GM18502 (cell line): ENCODE results near the gene APOD.
"Not testable (repeated sequence)": the region's sequence is repeated elsewhere in the genome, so short reads cannot be mapped to it uniquely, and the experiment has no call there.

ENCODE experiments used
- ATAC-seq: cut with Tn5 transposase; IDR thresholded peaks from one replicate; pipeline ENCODE4 v1.9.1; 2021; ENCODE audit warnings: mild to moderate bottlenecking; ENCODE audit not compliant: unreplicated experiment, poor library complexity

Gene APOD

GRCh38 chr3:195591220-195591619 is 7.5 kb upstream of the APOD start:
- no peak for ATAC-seq

DNA sequence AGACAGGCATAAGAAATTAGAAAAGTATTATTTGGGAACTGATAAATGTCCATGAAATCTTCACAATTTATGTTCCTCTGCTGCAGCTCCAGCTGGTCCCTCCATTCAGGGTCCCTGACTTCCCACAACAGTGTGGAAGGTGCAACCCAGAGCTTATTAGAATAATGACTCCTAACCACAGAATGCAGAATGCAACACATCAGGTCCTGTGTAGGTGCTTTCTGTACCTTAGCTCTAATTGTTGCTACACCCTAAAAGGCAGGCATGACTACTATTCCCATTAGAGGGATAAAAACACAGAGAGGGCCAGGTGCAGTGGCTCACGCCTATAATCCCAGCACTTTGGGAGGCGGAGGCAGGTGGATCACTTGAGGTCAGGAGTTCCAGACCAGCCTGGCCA is 6.6 kb upstream of the APOD start:
- ATAC-seq, result not testable (repeated sequence)

DNA sequence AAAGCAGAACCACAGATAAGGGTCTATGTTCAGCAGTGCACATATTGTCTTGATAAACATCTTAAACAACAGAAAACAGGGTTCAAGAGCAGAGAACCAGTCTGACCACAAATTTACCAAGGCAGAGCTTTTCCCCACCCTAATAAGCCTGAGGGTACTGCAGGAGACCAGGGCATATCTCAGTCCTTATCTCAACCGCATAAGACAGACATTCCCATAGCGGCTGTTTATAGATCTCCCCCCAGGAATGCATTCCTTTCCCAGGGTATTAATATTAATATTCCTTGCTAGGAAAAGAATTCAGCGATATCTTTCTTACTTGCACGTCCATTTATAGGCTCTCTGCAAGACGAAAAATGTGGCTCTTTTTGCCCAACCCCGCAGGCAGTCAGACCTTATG is 6.1 kb upstream of the APOD start:
- ATAC-seq, result not testable (repeated sequence)

GRCh38 chr3:195587824-195588223 is 4.1 kb upstream of the APOD start:
- no peak for ATAC-seq

GRCh38 chr3:195587406-195587805 is 3.7 kb upstream of the APOD start:
- no peak for ATAC-seq

DNA sequence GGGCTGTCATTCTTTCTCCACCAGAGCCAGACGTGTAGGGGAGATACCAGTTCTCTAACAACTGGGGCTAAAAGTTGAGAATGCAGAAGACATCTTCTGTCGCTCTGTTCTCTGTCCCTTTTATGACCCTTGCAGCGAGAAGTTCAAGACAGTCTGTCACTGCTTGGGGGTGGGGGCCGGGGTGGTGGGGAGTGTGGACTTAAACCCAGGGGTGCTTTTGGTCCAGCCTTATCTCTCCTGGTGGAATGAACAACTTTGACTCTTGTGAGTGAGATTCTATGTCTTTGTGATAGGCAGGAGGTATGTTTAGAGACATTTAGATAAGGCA is 767 bp upstream of the APOD start:
- ATAC-seq, result no peak

- no peak for ATAC-seq
Measured at GRCh38 chr3:195582947-195583346, 793 bp downstream of the APOD start.

DNA sequence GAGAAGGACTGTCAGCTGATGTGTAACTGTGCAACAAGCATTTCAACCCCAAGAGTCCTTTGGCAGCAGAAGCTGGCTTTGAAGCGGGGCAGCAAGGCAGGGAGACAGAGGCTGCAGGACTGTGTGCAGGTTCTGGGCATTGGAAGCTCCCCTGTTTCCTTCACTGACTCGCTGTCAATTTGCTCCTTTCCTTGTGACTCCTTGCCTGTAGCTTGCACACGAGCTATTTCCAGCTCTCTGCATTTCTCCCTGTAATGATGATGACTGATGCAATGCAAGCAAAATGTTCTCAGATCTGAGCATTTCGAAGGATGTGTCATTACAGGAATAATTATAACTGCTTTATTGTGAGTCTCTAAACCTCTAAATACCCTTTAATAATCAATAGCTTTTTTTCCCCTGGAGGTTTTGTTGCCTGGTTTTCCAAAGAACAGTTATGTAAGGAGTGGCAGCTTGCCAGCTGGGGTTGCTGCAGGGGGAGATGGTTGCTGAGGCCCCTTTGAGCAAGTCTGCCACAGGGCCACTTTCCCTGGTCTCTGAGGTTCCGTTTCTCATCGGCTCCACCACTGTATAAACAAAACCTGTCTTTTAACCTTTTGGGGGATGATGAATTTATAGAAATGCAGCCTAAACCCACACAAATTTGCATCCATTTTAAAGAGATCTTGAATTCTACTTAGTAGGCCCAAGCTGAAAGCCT is 2.8 kb downstream of the APOD start:
- no peak for ATAC-seq

GRCh38 chr3:195579281-195579680 is 4.5 kb downstream of the APOD start:
- ATAC-seq, result no peak

- ATAC-seq, result no peak
Measured at GRCh38 chr3:195578565-195578964, 5.2 kb downstream of the APOD start.

DNA sequence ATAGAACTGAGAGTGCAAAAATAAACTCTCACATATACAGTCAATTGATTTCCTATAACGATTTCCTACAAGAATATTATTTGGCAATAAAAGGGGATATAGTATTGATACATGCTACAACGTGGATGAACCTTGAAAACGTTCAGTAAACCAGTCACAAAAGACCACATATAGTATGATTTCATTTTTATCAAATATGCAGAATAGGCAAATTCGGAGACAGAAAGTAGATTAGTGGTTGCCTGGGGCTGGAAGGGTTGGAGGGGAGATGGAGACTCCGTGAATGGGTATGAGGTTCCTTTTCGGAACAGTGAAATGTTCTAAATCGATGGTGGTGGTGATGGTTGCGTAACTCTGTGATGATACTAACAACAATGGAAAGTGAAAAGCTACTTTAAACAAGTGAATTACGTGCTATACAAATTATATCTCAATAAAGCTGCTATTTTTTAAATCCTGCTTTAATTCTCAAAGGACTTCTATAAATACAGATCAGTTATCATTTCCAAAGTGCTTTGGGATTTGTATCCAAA is 6.0 kb downstream of the APOD start:
- no peak for ATAC-seq

- no peak for ATAC-seq
Measured at GRCh38 chr3:195574497-195575304, 9.0 kb downstream of the APOD start.

DNA sequence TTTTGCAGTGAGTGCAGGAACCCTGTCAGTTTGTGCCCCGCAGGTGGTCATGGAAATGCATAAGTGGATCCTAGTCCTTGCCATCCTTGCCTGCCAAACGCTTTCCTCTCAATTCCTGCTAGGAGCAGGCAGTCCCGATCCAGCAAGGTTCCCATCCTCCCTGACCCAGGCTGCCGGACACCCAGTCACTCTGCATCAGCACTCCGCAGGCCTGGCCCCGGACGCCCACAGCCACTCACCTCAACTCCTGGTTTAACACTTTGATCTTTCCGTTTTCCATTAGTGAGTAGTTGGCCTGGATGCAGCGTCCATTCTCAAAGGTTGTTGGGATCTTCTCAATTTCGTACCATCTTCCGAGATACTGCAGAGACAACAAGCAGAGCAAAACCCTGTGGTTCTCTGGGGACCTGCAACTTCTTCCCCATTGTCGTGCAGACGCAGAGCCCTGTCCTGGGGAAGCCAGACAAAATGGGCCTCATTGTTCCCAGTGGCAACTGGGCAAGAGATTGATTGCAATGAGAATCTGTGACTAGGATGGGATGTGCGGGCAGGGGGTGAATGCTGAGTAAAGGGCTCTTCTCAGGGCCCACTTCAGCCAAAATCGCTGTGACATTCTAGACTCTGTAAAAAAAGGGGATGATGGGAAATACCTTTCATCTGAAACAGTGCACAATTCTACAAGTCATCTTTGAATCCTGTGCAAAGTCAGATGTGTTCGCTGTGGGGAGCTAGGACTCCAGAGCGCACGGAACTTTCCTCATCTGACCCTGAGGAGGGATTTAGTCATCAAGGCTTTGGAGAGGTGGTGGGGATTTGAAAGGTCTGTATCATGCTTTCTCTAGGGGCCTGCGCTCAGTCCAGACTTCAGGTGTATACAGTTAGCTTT is 9.9 kb downstream of the APOD start:
- no peak for ATAC-seq

- no peak for ATAC-seq
Measured at GRCh38 chr3:195571361-195571760, 12.4 kb downstream of the APOD start.

- no peak for ATAC-seq
Measured at GRCh38 chr3:195570912-195571311, 12.8 kb downstream of the APOD start.

GRCh38 chr3:195570344-195570743 is 13.4 kb downstream of the APOD start:
- ATAC-seq, result no peak

GRCh38 chr3:195568630-195569029 is 15.1 kb downstream of the APOD start:
- no peak for ATAC-seq

- ATAC-seq, result no peak
Measured at GRCh38 chr3:195566797-195567196, 16.9 kb downstream of the APOD start.

DNA sequence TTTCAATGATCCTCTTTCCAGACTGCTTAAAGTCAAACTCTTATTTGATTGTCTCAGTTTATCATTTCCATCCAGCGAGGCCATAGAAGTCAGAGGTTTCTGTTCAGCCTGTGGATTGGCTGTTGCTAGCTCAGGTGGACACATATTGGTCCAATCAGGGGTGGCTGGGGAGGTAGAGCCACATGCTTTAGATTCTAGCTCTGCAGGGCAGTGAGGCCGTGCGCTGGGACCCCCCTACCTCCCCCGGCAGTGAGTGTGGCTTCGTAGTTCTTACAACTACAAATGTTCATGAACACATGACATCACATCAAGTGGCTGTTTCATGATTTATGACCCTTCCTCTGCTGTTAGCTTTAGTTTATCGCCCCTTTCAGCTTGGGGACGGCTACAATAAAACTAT is 18.0 kb downstream of the APOD start:
- no peak for ATAC-seq

GRCh38 chr3:195563317-195563716 is 20.4 kb downstream of the APOD start:
- ATAC-seq, result no peak
